Activated CD4-positive, alpha-beta T cell treated with anti-CD3 and anti-CD28 coated beads, Interleukin-2, amount 50 U/mL, for 48 hours (primary cell): Measurements from ENCODE around the gene CLTCL1.

ENCODE experiments used
- DNase-seq, 2 experiments: peaks; one replicate each; pipeline ENCODE4 v3.0.0-alpha.2; 2020

CLTCL1 gene

GRCh38 chr22:19147195-19147780, 144.2 kb downstream of the CLTCL1 start:
- DNase-seq = no peak

GRCh38 chr22:19146215-19146968, 145.1 kb downstream of the CLTCL1 start:
- DNase-seq = no peak

GRCh38 chr22:19143967-19144400, 147.5 kb downstream of the CLTCL1 start:
- DNase-seq = peak; percentile 34 to 47

DNA sequence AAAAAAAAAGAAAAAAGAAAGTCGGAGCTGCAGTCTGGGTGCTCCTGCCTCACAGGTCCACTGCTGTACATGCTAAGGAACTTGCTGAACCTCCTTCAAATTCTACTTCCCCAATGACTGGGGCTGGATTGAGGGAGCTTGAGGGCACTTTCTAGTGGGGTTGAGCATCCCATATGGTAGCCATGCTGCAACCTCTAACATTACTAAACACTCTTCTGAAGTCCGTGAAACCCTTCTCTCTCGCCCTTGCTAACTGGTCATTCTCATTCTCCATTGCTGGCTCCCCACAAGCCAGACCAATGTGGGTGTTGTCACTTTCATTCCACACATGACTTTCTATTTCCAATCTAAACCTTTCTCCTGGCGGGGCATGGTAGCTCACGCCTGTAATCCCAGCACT, 148.3 kb downstream of the CLTCL1 start:
- no peak for DNase-seq

- DNase-seq = no peak
Observed at GRCh38 chr22:19142394-19142793, 149.1 kb downstream of the CLTCL1 start.

- no peak for DNase-seq
Observed at GRCh38 chr22:19139974-19140373, 151.5 kb downstream of the CLTCL1 start.

GRCh38 chr22:19139001-19139356, 152.5 kb downstream of the CLTCL1 start:
- no peak for DNase-seq

GRCh38 chr22:19138217-19139000, 153.1 kb downstream of the CLTCL1 start:
- DNase-seq = no peak

- no peak for DNase-seq
Observed at GRCh38 chr22:19137384-19138216, 153.9 kb downstream of the CLTCL1 start.

- no peak for DNase-seq
Observed at GRCh38 chr22:19136915-19137314, 154.6 kb downstream of the CLTCL1 start.

DNA sequence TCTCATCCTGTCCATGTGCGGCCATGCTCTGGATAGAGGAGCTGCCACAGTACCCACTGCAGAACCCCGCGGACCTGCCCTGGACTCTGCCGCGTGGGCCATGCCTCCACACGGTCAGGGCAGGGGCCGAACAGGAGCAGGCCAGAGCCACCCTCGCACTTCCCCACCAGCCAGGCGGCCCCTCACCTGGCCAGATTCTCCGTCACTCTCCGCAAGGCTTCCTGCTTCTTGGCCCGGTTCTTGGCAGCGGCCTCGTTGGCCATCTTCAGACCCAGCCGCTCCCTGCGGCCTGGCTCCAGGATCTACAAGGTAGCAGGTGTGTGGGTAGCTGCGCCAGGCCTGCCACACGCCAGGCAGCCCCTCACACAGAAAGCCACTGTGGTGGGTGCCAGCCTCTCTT, 156.6 kb downstream of the CLTCL1 start:
- no peak for DNase-seq

GRCh38 chr22:19134176-19134831, 157.2 kb downstream of the CLTCL1 start:
- no peak for DNase-seq

DNA sequence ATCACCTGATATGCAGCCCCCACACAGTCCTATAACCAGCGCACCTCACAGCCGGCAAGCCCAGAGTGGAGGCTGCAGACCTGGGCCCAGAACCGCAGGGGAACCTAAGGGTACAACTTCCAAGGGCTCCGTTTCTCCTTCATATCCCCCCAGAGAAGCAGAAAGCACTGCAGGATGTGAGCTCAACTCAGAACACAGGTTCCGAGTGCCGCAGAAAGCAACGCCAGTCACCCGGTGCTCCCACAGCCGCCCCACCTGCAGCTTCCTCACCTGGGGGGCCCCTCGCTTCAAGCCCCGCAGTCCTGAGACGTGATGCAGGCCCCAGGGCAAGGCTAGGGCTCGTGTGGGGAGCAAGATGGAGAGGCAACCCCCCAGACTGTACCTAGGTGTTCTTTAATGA, 158.0 kb downstream of the CLTCL1 start:
- no peak for DNase-seq

GRCh38 chr22:19132693-19133400, 158.7 kb downstream of the CLTCL1 start:
- no peak for DNase-seq

DNA sequence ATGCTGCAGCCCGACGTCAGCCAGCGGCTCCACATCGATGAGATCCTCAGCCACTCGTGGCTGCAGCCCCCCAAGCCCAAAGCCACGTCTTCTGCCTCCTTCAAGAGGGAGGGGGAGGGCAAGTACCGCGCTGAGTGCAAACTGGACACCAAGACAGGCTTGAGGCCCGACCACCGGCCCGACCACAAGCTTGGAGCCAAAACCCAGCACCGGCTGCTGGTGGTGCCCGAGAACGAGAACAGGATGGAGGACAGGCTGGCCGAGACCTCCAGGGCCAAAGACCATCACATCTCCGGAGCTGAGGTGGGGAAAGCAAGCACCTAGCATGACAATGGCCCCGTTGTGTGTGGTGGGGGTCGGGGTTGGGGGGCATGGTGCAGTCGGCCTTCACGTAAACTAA, 159.4 kb downstream of the CLTCL1 start:
- no peak for DNase-seq

DNA sequence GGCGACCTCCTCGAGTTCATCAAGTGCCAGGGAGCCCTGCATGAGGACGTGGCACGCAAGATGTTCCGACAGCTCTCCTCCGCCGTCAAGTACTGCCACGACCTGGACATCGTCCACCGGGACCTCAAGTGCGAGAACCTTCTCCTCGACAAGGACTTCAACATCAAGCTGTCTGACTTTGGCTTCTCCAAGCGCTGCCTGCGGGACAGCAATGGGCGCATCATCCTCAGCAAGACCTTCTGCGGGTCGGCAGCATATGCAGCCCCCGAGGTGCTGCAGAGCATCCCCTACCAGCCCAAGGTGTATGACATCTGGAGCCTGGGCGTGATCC, 159.9 kb downstream of the CLTCL1 start:
- no peak for DNase-seq

- no peak for DNase-seq
Observed at GRCh38 chr22:19130959-19131684, 160.4 kb downstream of the CLTCL1 start, which contains the start of gene TSSK2. Gene TSSK2 (plus strand): TSS chr22:19131308. CDS start chr22:19131400, 92 bp downstream.

GRCh38 chr22:19129871-19130270, 161.6 kb downstream of the CLTCL1 start:
- no peak for DNase-seq
